HEK293 (cell line): ENCODE data around the gene JPH2.

ENCODE experiments used
- SP2 ChIP-seq: fragments of 450-650 bp; formaldehyde crosslinking; IDR thresholded peaks from 2 replicates; pipeline ENCODE4 v1.5.1; 2016; ENCODE audit warnings: missing biosample characterization, missing genetic modification characterization
- YY2 ChIP-seq: fragments of 450-650 bp; formaldehyde crosslinking; IDR thresholded peaks from 2 replicates; pipeline ENCODE4 v1.5.1; 2016; ENCODE audit warnings: missing biosample characterization, missing genetic modification characterization
- ZNF121 ChIP-seq: fragments of 450-650 bp; formaldehyde crosslinking; IDR thresholded peaks from 2 replicates; pipeline ENCODE4 v1.5.1; 2016; ENCODE audit warnings: missing biosample characterization, missing genetic modification characterization
- ZNF704 ChIP-seq: fragments of 450-650 bp; formaldehyde crosslinking; IDR thresholded peaks from 2 replicates; pipeline ENCODE4 v1.5.1; 2016; ENCODE audit warnings: missing biosample characterization, missing genetic modification characterization
- TF ChIP-seq, protein P1 (sequence below): fragments of 450-650 bp; formaldehyde crosslinking; IDR thresholded peaks from 2 replicates; pipeline ENCODE4 v1.5.1; 2016; ENCODE audit warnings: missing biosample characterization, missing genetic modification characterization
- TF ChIP-seq, protein P2 (sequence below): fragments of 450-650 bp; formaldehyde crosslinking; IDR thresholded peaks from 2 replicates; pipeline ENCODE4 v1.5.1; 2016; ENCODE audit warnings: missing biosample characterization, missing genetic modification characterization

DNA sequence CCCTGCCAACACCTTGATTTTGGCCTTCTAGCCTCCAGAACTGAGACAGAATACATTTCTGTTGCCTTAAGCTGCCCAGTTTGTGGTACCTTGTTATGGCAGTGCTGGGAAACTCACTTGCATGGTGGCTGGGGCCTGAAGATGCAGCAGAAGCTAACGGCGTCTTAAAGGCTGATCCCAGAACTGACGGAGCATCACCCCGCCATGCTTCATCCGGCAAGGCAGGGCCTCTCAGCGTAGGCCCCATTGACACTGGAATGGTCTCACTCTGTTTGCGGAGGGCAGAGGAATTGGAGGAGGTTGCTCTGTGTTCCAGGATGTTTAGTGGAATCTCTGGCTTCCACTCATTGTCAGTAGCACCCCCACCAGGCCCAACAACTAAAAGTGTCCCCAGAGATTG is 102.1 kb downstream of the JPH2 start:
- TF ChIP-seq ZNF121 (no peak), ZNF704 (tag by site-specific recombination) (no peak), YY2 (tag by site-specific recombination) (no peak), SP2 (tag by site-specific recombination) (no peak)
- TF ChIP-seq, protein P1, sequence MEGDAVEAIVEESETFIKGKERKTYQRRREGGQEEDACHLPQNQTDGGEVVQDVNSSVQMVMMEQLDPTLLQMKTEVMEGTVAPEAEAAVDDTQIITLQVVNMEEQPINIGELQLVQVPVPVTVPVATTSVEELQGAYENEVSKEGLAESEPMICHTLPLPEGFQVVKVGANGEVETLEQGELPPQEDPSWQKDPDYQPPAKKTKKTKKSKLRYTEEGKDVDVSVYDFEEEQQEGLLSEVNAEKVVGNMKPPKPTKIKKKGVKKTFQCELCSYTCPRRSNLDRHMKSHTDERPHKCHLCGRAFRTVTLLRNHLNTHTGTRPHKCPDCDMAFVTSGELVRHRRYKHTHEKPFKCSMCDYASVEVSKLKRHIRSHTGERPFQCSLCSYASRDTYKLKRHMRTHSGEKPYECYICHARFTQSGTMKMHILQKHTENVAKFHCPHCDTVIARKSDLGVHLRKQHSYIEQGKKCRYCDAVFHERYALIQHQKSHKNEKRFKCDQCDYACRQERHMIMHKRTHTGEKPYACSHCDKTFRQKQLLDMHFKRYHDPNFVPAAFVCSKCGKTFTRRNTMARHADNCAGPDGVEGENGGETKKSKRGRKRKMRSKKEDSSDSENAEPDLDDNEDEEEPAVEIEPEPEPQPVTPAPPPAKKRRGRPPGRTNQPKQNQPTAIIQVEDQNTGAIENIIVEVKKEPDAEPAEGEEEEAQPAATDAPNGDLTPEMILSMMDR (tag by site-specific recombination), result no peak
- TF ChIP-seq, protein P2, sequence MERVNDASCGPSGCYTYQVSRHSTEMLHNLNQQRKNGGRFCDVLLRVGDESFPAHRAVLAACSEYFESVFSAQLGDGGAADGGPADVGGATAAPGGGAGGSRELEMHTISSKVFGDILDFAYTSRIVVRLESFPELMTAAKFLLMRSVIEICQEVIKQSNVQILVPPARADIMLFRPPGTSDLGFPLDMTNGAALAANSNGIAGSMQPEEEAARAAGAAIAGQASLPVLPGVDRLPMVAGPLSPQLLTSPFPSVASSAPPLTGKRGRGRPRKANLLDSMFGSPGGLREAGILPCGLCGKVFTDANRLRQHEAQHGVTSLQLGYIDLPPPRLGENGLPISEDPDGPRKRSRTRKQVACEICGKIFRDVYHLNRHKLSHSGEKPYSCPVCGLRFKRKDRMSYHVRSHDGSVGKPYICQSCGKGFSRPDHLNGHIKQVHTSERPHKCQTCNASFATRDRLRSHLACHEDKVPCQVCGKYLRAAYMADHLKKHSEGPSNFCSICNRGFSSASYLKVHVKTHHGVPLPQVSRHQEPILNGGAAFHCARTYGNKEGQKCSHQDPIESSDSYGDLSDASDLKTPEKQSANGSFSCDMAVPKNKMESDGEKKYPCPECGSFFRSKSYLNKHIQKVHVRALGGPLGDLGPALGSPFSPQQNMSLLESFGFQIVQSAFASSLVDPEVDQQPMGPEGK (tag by site-specific recombination), result no peak
